ENCODE data around the gene TMC7. TPM values are rescaled to one million over a fixed set of nuclear protein-coding genes. Genes with fewer than 3 reads are reported as not detected.

TMC7 gene
- total and polyA plus RNA-seq, 2 donors (not counting 3 experiments of a cell fraction or from before 2014, with no cell fraction given), result 5.7 to 7.0 TPM

- no peak for FAIRE-seq
- BruUV-seq (replicated peaks), result no TSS peak
- no peak for DNase-seq (ENCODE audit: low read depth, low spot score)
- no peaks in the 10 kb centered on the region for H3K79me2 ChIP-seq (ENCODE audit: control insufficient read depth, insufficient read depth, low read length)
- CTCF ChIA-PET, result no interaction called here
- no peaks in the 10 kb centered on the region for H3K9me3 ChIP-seq (replicated peaks; ENCODE audit: control insufficient read depth, insufficient read depth, low read length)
- no peaks in the 10 kb centered on the region for H4K20me1 ChIP-seq (replicated peaks; ENCODE audit: control insufficient read depth, extremely low read depth, insufficient read depth, low read length)
- POLR2A ChIA-PET, result no interaction called here
- no peaks in the 10 kb centered on the region for H3K36me3 ChIP-seq (ENCODE audit: control insufficient read depth in 2 of 2, extremely low read depth in 1 of 2, insufficient read depth in 2 of 2, low read length in 2 of 2)
- intact Hi-C loops (cut with micrococcal nuclease) (no loop called here), dilution Hi-C loops (cut with MboI; ENCODE audit: extremely low pct_ligation_motif_present, low sequenced_read_pairs) (no loop called here)
- H3K9me1 ChIP-seq (replicated peaks; ENCODE audit: control insufficient read depth, extremely low read depth, insufficient read depth, low read length), result no peaks in the 10 kb centered on the region
- H3K4me1 ChIP-seq (ENCODE audit: control insufficient read depth, extremely low read depth, insufficient read depth, low read length), result no peaks in the 10 kb centered on the region
- H3K27me3 ChIP-seq (ENCODE audit: control insufficient read depth in 2 of 2, insufficient read depth in 2 of 2, low read length in 2 of 2), result no peaks in the 10 kb centered on the region
- H3K27ac ChIP-seq (ENCODE audit: insufficient read depth, low read depth, low read length), result no peak overlapping the region
- no peak for TF ChIP-seq POLR2AphosphoS5 (IDR thresholded peaks at IDR 0.05; ENCODE audit: insufficient read depth, low read depth, low read length)
- TF ChIP-seq GATA2 (IDR thresholded peaks at IDR 0.05; ENCODE audit: insufficient read depth, insufficient read length, low read depth, low read length), result no peak
- TF ChIP-seq CTCF (IDR thresholded peaks at IDR 0.05; ENCODE audit: extremely low read depth in 1 of 2, insufficient read depth in 1 of 2, low read depth in 1 of 2, low read length in 2 of 2), result no peak
- no peak for TF ChIP-seq JUN (IDR thresholded peaks at IDR 0.05; ENCODE audit: borderline replicate concordance, insufficient read depth, insufficient read length, low read depth)
- no peak for TF ChIP-seq MYC (IDR thresholded peaks at IDR 0.05; ENCODE audit: low read depth, low read length)
- TF ChIP-seq POLR2A (IDR thresholded peaks at IDR 0.05; ENCODE audit: low read depth, low read length), result no peak
- TF ChIP-seq MAX (IDR thresholded peaks at IDR 0.05; ENCODE audit: insufficient read depth, insufficient read length), result no peak
- TF ChIP-seq EZH2 (IDR thresholded peaks at IDR 0.05; ENCODE audit: borderline replicate concordance, low read depth, low read length, severe bottlenecking), result no peak
- TF ChIP-seq FOS (IDR thresholded peaks at IDR 0.05; ENCODE audit: borderline replicate concordance, insufficient read depth, low read length), result no peak
- H3K4me2 ChIP-seq (ENCODE audit: insufficient read depth, low read length), result no peak overlapping the region
- no peak overlapping the region for H2AFZ ChIP-seq (ENCODE audit: low read depth, low read length)
- H3K4me3 ChIP-seq (replicated peaks in 1 of 3; ENCODE audit: insufficient read depth in 1 of 3, low read depth in 1 of 3, low read length in 3 of 3), result no peak overlapping the region
- H3K9ac ChIP-seq (replicated peaks; ENCODE audit: extremely low read depth, insufficient read depth, low read length), result no peak overlapping the region
Measured at GRCh38 chr16:18938986-18939385, 44.7 kb upstream of the TMC7 start.
